Colonic mucosa (tissue), 4 donors: Measurements from ENCODE around the gene TOM1. TPM values are rescaled to one million over a fixed set of nuclear protein-coding genes. Genes with fewer than 3 reads are reported as not detected.

Experiments used
- DNase-seq: peaks from one replicate; pipeline ENCODE4 v3.0.0-alpha.2; 2020
- H3K27ac ChIP-seq: fragments of 200-600 bp; one replicate; pipeline ENCODE4 v1.8.0; 2021
- H3K27me3 ChIP-seq: fragments of 200-600 bp; one replicate; pipeline ENCODE4 v1.8.0; 2021
- H3K36me3 ChIP-seq: fragments of 200-600 bp; one replicate; pipeline ENCODE4 v1.8.0; 2021
- H3K4me1 ChIP-seq: fragments of 200-600 bp; one replicate; pipeline ENCODE4 v1.8.0; 2021; ENCODE audit warnings: mild to moderate bottlenecking
- H3K4me3 ChIP-seq: fragments of 200-600 bp; one replicate; pipeline ENCODE4 v1.8.0; 2021
- H3K9ac ChIP-seq, 2 donors: one replicate each; pipeline ENCODE4 v1.7.0; 2013; ENCODE audit warnings: control low read depth in 2 of 2, low read depth in 2 of 2, low read length in 2 of 2
- H3K9me3 ChIP-seq: fragments of 200-600 bp; one replicate; pipeline ENCODE4 v1.8.0; 2021
- CTCF ChIP-seq: fragments of 200-600 bp; IDR thresholded peaks from one replicate; pipeline ENCODE4 v1.8.0; 2022; ENCODE audit warnings: antibody characterized with exemption, mild to moderate bottlenecking
- intact Hi-C: fragments of 100-400 bp; cut with DNase I; formaldehyde crosslinking; loops from one replicate; pipeline ENCODE4 v1.14.1; 2022
- total RNA-seq, 2 donors: library from RNA; stranded (reverse); fragmentation: NEBNext Ultra II Directional in 1 of 2; extraction: Animal tissue kit (Norgen Biotek cat#: 25700) in 1 of 2; gene quantifications; one replicate each; pipeline ENCODE4 v1.2.1, GENCODE V29; 2021
- donor health status: healthy.
- donor health status: DM: no; HTN: no; CAD: no.
- donor health status: DM: no; HTN: no; CAD: no.

TOM1 gene
- total RNA-seq, 2 donors from 2014 or later, result 43.0 to 60.3 TPM

- no peak for DNase-seq
- H3K9ac ChIP-seq, result no peak overlapping the region
- H3K4me1 ChIP-seq, result peaks cover 21% of the 10 kb centered on the region
- H3K4me3 ChIP-seq, result no peak overlapping the region
- H3K27me3 ChIP-seq, result no peaks in the 10 kb centered on the region
- no peaks in the 10 kb centered on the region for H3K36me3 ChIP-seq
- H3K27ac ChIP-seq, result no peak overlapping the region
- no peaks in the 10 kb centered on the region for H3K9me3 ChIP-seq
- TF ChIP-seq CTCF, result no peak
- intact Hi-C loops, result no loop called here
Measured at GRCh38 chr22:35307892-35308291, 8.2 kb downstream of the TOM1 start.

GRCh38 chr22:35308480-35309021, 8.9 kb downstream of the TOM1 start:
- Histone ChIP-seq H3K4me1 (peaks cover 26% of the 10 kb centered on the region), H3K27me3 (no peaks in the 10 kb centered on the region), H3K9ac (no peak overlapping the region), H3K36me3 (no peaks in the 10 kb centered on the region), H3K9me3 (no peaks in the 10 kb centered on the region), H3K4me3 (no peak overlapping the region), H3K27ac (no peak overlapping the region)
- TF ChIP-seq CTCF, result no peak
- DNase-seq, result no peak
- intact Hi-C loops, result no loop called here

- intact Hi-C loops, result no loop called here
- Histone ChIP-seq H3K36me3 (no peaks in the 10 kb centered on the region), H3K4me3 (no peak overlapping the region), H3K27me3 (no peaks in the 10 kb centered on the region), H3K4me1 (peaks cover 39% of the 10 kb centered on the region), H3K9ac (peak overlapping the region; percentile 38 to 43), H3K9me3 (no peaks in the 10 kb centered on the region), H3K27ac (peak overlapping the region; percentile 49)
- DNase-seq, result peak; percentile 80
- TF ChIP-seq CTCF, result no peak
Measured at GRCh38 chr22:35310556-35311550, 11.2 kb downstream of the TOM1 start.

GRCh38 chr22:35311551-35311999, 11.9 kb downstream of the TOM1 start:
- Histone ChIP-seq H3K9ac (peak overlapping the region; percentile 14 to 43), H3K27ac (peak overlapping the region; percentile 49), H3K4me3 (no peak overlapping the region), H3K9me3 (no peaks in the 10 kb centered on the region), H3K36me3 (no peaks in the 10 kb centered on the region), H3K27me3 (no peaks in the 10 kb centered on the region), H3K4me1 (peaks cover 39% of the 10 kb centered on the region)
- intact Hi-C loops, result no loop called here
- peak; percentile 26 for DNase-seq
- no peak for TF ChIP-seq CTCF

GRCh38 chr22:35312198-35313059, 12.7 kb downstream of the TOM1 start:
- Histone ChIP-seq H3K9me3 (no peaks in the 10 kb centered on the region), H3K27ac (peak overlapping the region; percentile 49), H3K9ac (peak overlapping the region; percentile 28 to 50), H3K27me3 (no peaks in the 10 kb centered on the region), H3K36me3 (no peaks in the 10 kb centered on the region), H3K4me1 (peaks cover 39% of the 10 kb centered on the region), H3K4me3 (no peak overlapping the region)
- peak; percentile 79 for DNase-seq
- no peak for TF ChIP-seq CTCF
- intact Hi-C loops, result no loop called here
